Measurements from ENCODE around the gene PIGU. TPM values are rescaled to one million over a fixed set of nuclear protein-coding genes. Genes with fewer than 3 reads are reported as not detected.

Gene PIGU
- total RNA-seq, 6 experiments from 2014 or later = 4.0 to 14.9 (median 7.3) TPM

GRCh38 chr20:34639755-34640222, 37.1 kb downstream of the PIGU start:
- no peaks in the 10 kb centered on the region for H3K9me3 ChIP-seq
- 37% methylated on average over 2 of the region's 2 CpGs for WGBS (ENCODE audit: insufficient coverage, low coverage, low lambda C conversion rate, missing lambda C conversion rate)
- no peaks in the 10 kb centered on the region for H3K36me3 ChIP-seq
- no peak for TF ChIP-seq POLR2A (IDR thresholded peaks at IDR 0.05)
- TF ChIP-seq, protein P1, sequence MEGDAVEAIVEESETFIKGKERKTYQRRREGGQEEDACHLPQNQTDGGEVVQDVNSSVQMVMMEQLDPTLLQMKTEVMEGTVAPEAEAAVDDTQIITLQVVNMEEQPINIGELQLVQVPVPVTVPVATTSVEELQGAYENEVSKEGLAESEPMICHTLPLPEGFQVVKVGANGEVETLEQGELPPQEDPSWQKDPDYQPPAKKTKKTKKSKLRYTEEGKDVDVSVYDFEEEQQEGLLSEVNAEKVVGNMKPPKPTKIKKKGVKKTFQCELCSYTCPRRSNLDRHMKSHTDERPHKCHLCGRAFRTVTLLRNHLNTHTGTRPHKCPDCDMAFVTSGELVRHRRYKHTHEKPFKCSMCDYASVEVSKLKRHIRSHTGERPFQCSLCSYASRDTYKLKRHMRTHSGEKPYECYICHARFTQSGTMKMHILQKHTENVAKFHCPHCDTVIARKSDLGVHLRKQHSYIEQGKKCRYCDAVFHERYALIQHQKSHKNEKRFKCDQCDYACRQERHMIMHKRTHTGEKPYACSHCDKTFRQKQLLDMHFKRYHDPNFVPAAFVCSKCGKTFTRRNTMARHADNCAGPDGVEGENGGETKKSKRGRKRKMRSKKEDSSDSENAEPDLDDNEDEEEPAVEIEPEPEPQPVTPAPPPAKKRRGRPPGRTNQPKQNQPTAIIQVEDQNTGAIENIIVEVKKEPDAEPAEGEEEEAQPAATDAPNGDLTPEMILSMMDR (IDR thresholded peaks at IDR 0.05) = no peak
- H3K27ac ChIP-seq = no peak overlapping the region
- H3K4me1 ChIP-seq = peaks cover 0 to 19% (median 8%) of the 10 kb centered on the region in 4 donors
- DNase-seq = peak in 1 of 3 donors; percentile 58
- ATAC-seq = peak in 1 of 4 donors; percentile 62
- no peaks in the 10 kb centered on the region for H3K27me3 ChIP-seq
- intact Hi-C loops (cut with DNase I) = no loop called here
- no peak overlapping the region for H3K4me3 ChIP-seq

GRCh38 chr20:34638532-34638931, 38.4 kb downstream of the PIGU start:
- Histone ChIP-seq H3K27ac (no peak overlapping the region), H3K36me3 (no peaks in the 10 kb centered on the region), H3K27me3 (no peaks in the 10 kb centered on the region), H3K9me3 (no peaks in the 10 kb centered on the region), H3K4me1 (peaks cover 0 to 28% (median 8%) of the 10 kb centered on the region in 4 donors), H3K4me3 (no peak overlapping the region)
- no peak for TF ChIP-seq POLR2A (IDR thresholded peaks at IDR 0.05)
- TF ChIP-seq, protein P1 (IDR thresholded peaks at IDR 0.05) = no peak
- DNase-seq (no peak), ATAC-seq (no peak)
- intact Hi-C loops (cut with DNase I) = no loop called here
- WGBS (ENCODE audit: insufficient coverage, low coverage, low lambda C conversion rate, missing lambda C conversion rate) = 75% methylated on average over 3 of the region's 3 CpGs

DNA sequence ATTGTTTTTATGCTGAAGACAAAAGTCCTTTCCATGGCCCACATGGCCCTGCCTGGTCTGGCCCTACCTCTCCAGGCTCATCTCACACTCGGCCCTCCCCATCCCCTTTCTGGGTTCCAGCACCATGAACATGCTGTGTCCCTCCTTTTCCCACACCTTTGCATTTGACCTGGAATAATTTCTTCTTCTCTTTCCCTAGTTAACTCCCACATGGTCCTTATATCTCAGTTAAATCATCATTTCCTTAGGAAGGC, 38.9 kb downstream of the PIGU start:
- no peaks in the 10 kb centered on the region for H3K36me3 ChIP-seq
- 86% methylated on average over 1 of the region's 1 CpG for WGBS (ENCODE audit: insufficient coverage, low coverage, low lambda C conversion rate, missing lambda C conversion rate)
- intact Hi-C loops (cut with DNase I) = no loop called here
- no peak for TF ChIP-seq POLR2A (IDR thresholded peaks at IDR 0.05)
- TF ChIP-seq, protein P1 (IDR thresholded peaks at IDR 0.05) = no peak
- H3K27me3 ChIP-seq = no peaks in the 10 kb centered on the region
- H3K4me1 ChIP-seq = peaks cover 0 to 28% (median 8%) of the 10 kb centered on the region in 4 donors
- peak overlapping the region; percentile 41 to 66 (median 57) for H3K27ac ChIP-seq
- DNase-seq (no peak), ATAC-seq (peak in 1 of 4 donors; percentile 7)
- H3K4me3 ChIP-seq = no peak overlapping the region
- no peaks in the 10 kb centered on the region for H3K9me3 ChIP-seq

- Histone ChIP-seq H3K36me3 (no peaks in the 10 kb centered on the region), H3K9me3 (no peaks in the 10 kb centered on the region), H3K27ac (peak overlapping the region; percentile 56 to 66 (median 57)), H3K4me1 (peaks cover 0 to 28% (median 8%) of the 10 kb centered on the region in 4 donors), H3K27me3 (no peaks in the 10 kb centered on the region), H3K4me3 (no peak overlapping the region)
- WGBS (ENCODE audit: insufficient coverage, low coverage, low lambda C conversion rate, missing lambda C conversion rate) = 57% methylated on average over 4 of the region's 5 CpGs
- DNase-seq (peak in 1 of 3 donors; percentile 23), ATAC-seq (peak; percentile 78 to 87 (median 82))
- intact Hi-C loops (cut with DNase I) = no loop called here
- TF ChIP-seq, protein P1 (IDR thresholded peaks at IDR 0.05) = no peak
- TF ChIP-seq POLR2A (IDR thresholded peaks at IDR 0.05) = no peak
Measured at GRCh38 chr20:34637245-34638038, 39.5 kb downstream of the PIGU start.
